HL-60 (cell line): ENCODE data around the gene PLA2R1.

ENCODE experiments used
- DNase-seq, 2 experiments: peaks; one replicate each; pipeline ENCODE4 v3.0.0-alpha.2; 2010 to 2020; ENCODE audit warnings: low read depth in 1 of 2, low spot score in 1 of 2
- H3K27ac ChIP-seq: fragments of 250-450 bp; sonication (Bioruptor Pico); replicated peaks from 2 replicates; pipeline ENCODE4 v1.5.1; 2020; ENCODE audit warnings: mild to moderate bottlenecking, moderate library complexity
- H3K27me3 ChIP-seq: fragments of 250-450 bp; sonication (Bioruptor Pico); 2 replicates; pipeline ENCODE4 v1.5.1; 2021; ENCODE audit warnings: mild to moderate bottlenecking, moderate library complexity; ENCODE audit not compliant: insufficient read depth, poor library complexity, severe bottlenecking
- H3K4me3 ChIP-seq: replicated peaks from 2 replicates; pipeline ENCODE4 v1.5.1; 2011; ENCODE audit warnings: mild to moderate bottlenecking, control low read depth, low read length; ENCODE audit not compliant: insufficient read depth
- GABPA ChIP-seq: IDR thresholded peaks from 2 replicates; pipeline ENCODE4 v1.6.1; 2012; ENCODE audit warnings: low read depth
- POLR2AphosphoS5 ChIP-seq: IDR thresholded peaks from 2 replicates; pipeline ENCODE4 v1.6.1; 2012; ENCODE audit warnings: low read depth
- SPI1 ChIP-seq: IDR thresholded peaks from 2 replicates; pipeline ENCODE4 v1.6.1; 2012; ENCODE audit warnings: low read depth, mild to moderate bottlenecking, borderline replicate concordance
- TF ChIP-seq, protein P1 (sequence below): IDR thresholded peaks from one replicate; pipeline ENCODE4 v1.5.1; 2011; ENCODE audit warnings: low read length, control low read depth, inconsistent platforms; ENCODE audit not compliant: insufficient read depth
- TF ChIP-seq, protein P2 (sequence below): IDR thresholded peaks from 2 replicates; pipeline ENCODE4 v1.6.1; 2012; ENCODE audit warnings: low read depth; ENCODE audit not compliant: insufficient replicate concordance

The PLA2R1 gene

DNA sequence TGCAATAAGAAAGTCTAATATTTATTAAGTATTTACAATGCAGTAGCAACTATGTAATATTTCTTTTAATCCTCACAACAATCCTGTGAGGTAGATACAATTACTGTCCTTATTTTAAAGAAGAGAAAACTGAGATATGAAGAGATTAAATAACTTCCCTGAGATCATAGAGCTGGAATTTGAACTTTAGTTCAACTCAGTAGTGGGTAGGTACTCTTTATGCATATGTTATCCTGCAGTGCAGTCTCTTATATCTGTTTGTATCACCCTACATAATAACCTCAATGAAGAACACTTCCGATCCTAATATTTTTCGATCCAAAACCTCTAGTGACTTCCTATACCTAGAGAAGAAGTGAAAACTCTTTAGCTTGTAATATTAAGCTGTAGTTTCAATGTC, 64.2 kb downstream of the PLA2R1 start:
- peaks cover 3% of the 10 kb centered on the region for H3K27me3 ChIP-seq
- no peak overlapping the region for H3K4me3 ChIP-seq
- DNase-seq = no peak
- no peak overlapping the region for H3K27ac ChIP-seq
- TF ChIP-seq, protein P1, sequence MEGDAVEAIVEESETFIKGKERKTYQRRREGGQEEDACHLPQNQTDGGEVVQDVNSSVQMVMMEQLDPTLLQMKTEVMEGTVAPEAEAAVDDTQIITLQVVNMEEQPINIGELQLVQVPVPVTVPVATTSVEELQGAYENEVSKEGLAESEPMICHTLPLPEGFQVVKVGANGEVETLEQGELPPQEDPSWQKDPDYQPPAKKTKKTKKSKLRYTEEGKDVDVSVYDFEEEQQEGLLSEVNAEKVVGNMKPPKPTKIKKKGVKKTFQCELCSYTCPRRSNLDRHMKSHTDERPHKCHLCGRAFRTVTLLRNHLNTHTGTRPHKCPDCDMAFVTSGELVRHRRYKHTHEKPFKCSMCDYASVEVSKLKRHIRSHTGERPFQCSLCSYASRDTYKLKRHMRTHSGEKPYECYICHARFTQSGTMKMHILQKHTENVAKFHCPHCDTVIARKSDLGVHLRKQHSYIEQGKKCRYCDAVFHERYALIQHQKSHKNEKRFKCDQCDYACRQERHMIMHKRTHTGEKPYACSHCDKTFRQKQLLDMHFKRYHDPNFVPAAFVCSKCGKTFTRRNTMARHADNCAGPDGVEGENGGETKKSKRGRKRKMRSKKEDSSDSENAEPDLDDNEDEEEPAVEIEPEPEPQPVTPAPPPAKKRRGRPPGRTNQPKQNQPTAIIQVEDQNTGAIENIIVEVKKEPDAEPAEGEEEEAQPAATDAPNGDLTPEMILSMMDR = no peak
- TF ChIP-seq SPI1 = no peak
- TF ChIP-seq, protein P2, sequence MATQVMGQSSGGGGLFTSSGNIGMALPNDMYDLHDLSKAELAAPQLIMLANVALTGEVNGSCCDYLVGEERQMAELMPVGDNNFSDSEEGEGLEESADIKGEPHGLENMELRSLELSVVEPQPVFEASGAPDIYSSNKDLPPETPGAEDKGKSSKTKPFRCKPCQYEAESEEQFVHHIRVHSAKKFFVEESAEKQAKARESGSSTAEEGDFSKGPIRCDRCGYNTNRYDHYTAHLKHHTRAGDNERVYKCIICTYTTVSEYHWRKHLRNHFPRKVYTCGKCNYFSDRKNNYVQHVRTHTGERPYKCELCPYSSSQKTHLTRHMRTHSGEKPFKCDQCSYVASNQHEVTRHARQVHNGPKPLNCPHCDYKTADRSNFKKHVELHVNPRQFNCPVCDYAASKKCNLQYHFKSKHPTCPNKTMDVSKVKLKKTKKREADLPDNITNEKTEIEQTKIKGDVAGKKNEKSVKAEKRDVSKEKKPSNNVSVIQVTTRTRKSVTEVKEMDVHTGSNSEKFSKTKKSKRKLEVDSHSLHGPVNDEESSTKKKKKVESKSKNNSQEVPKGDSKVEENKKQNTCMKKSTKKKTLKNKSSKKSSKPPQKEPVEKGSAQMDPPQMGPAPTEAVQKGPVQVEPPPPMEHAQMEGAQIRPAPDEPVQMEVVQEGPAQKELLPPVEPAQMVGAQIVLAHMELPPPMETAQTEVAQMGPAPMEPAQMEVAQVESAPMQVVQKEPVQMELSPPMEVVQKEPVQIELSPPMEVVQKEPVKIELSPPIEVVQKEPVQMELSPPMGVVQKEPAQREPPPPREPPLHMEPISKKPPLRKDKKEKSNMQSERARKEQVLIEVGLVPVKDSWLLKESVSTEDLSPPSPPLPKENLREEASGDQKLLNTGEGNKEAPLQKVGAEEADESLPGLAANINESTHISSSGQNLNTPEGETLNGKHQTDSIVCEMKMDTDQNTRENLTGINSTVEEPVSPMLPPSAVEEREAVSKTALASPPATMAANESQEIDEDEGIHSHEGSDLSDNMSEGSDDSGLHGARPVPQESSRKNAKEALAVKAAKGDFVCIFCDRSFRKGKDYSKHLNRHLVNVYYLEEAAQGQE = no peak
- no peak for TF ChIP-seq GABPA
- no peak for TF ChIP-seq POLR2AphosphoS5

DNA sequence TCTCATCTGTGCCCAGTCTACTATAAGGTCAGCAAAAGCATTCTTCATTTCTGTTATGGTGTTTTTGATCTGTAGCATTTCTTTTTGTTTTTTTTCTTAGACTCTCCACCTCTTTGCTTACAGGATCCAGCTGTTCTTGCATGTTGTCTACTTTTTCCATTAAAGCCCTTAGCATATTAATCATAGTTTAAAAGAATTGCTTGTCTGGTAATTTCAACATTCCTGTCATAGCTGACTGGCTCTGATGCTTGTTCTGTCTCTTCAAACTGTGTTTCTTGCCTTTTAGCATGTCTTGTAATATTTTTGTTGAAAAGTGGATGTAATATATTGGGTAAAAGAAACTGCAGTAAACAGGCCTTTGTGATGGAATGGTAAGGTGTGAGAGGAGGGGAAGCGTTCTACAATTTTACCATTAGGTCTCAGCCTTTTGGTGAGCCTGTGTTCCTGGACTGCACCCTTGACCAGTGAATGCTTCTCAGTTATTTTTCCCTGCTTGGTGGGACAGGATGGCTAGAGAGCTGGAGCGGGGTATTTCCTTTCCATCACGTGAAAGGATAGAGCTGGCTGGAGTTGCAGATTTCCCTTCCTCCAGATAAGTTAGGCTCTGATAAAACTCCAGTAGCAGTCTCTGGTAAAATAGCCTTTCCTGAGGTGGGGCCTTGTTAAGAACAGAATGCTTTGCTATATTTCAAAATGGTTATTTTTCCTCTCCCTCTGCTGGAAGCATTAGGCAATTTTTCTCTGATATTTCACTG, 65.4 kb downstream of the PLA2R1 start:
- H3K27me3 ChIP-seq = peaks cover 3% of the 10 kb centered on the region
- no peak for DNase-seq
- no peak overlapping the region for H3K4me3 ChIP-seq
- H3K27ac ChIP-seq = no peak overlapping the region
- TF ChIP-seq SPI1 (no peak), GABPA (no peak), POLR2AphosphoS5 (no peak)
- TF ChIP-seq, protein P2 = no peak
- TF ChIP-seq, protein P1 = no peak

DNA sequence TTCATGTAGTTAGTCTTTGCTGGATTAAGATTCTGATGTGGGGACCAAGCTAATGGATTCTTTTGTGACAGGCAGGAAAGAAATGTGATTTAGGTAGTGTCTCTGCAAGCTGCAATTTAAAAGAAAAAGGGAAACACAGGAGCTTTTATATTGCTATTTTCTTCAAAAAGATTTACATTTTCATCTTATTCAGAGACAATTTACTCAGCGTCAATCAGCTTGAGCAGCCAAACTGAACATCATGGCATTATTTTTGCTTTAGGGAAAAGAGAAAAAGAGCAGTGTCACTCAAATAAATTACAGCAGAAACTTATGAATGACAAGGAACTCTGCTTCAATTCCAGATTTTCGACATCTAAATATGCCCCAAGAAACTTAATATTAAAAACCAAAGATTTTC, 67.4 kb downstream of the PLA2R1 start:
- DNase-seq = no peak
- Histone ChIP-seq H3K27me3 (peaks cover 3% of the 10 kb centered on the region), H3K27ac (no peak overlapping the region), H3K4me3 (no peak overlapping the region)
- TF ChIP-seq, protein P2 = no peak
- no peak for TF ChIP-seq SPI1
